DMS53 (cell line): ENCODE data around the gene DMD.
A peak's percentile ranks its signal among the peaks of the same experiment; 100 is the strongest.

Experiments used
- DNase-seq: peaks from one replicate; lab custom pipeline; 2025; lab: John Stamatoyannopoulos, UW

The DMD gene

DNA sequence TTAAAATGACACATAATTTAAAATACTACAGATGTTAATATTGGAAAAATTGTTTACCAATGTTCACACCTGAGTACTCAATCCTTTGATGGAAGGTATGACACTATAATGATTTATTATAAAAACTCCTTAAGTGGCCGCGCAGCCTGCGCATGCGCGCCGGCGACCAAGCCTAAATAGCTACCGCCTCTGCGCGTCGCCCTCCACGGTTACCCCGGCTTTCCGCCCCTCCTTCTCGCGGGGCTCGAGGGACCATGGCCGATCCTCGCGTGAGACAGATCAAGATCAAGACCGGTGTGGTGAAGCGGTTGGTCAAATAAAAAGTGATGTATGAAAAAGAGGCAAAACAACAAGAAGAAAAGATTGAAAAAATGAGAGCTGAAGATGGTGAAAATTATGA is 170.2 kb downstream of the DMD start:
- DNase-seq, result no peak

- no peak for DNase-seq
These were observed 178.6 kb downstream of the DMD start for GRCh38 chrX:33032700-33033099.

GRCh38 chrX:33014949-33015348 is 196.4 kb downstream of the DMD start:
- no peak for DNase-seq

- no peak for DNase-seq
These were observed 197.3 kb downstream of the DMD start for GRCh38 chrX:33014086-33014485.

DNA sequence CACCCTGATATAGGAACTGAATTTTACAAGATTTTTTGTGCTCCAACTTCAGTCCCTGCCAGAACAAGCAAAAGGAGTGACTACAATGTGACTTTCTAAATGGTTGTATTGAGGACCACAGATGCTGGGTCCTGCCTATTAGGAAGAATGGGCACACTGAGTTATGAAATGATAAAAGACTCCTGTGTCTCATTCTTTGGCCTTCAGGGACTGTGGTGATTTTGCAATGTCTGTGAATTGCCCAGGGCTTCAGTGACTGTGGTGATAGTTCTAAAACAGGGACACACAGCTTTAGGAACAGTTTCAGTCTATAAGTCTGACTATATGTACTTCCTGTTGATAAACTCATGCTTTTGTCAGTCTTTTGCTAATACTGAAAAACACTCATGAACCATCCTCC is 210.2 kb downstream of the DMD start:
- no peak for DNase-seq

GRCh38 chrX:32998776-32999175 is 212.6 kb downstream of the DMD start:
- DNase-seq, result no peak

- DNase-seq, result no peak
These were observed 215.9 kb downstream of the DMD start for GRCh38 chrX:32995427-32995826.

DNA sequence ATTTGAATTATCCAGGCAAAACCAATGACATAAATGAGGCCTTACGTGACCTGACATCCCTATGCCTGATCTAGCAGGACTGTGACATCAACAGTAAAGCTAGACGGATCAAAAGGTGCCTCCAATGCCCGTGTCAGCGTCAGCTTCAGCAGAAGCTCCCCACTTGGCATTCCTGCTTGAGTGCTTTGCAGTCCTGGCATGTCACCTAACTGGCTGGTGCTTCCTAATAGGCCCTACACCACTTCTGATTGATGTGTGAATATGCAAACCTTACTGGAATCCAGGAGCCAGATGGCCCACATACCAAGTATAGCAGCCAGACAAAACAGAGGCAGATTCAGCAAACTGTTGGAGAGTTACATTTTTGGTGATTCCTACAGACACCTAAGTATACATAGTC is 224.2 kb downstream of the DMD start:
- peak; percentile 6 for DNase-seq

DNA sequence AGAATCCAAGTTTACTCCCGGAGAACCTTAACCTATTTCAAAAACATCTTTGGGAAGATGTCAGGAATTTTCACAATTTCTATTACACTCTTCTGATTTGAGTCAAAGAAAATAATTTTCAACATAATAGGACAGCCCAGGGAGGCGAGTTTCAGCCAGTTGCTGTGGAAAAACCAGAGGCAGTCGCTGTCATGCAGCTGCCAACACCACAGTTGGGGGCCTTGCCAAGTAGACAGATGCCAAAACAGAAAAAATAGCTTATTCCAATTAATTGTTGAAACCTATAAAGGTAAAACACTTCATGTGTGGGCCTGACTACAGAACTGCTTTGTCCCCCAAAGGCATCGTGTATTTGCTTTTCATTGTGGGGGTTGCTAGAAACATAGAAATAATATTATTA is 225.8 kb downstream of the DMD start:
- DNase-seq, result no peak

DNA sequence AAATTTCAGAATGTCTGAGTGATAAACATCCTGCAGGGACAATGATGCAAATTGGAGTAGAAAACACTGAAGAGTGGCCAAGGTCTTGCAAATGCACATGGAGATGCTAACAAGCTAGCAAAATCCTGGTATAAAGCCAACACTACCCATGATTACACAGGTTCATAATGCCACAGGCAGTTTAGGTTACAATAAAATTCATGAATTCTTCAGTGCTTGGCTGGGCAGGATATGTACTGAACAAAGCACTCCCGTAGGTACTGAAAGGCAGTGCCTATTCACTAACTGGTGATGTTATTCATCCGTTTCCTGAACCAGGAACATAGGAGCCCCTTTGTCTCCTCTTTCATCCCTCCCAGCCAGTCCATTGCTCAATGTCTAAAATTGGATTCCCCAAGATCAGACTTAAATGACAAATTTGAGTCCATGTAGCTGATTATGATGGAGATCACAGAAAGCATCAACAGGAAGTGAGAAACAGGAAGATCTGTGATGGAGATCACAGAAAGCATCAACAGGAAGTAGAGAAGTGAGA is 244.5 kb downstream of the DMD start:
- no peak for DNase-seq

GRCh38 chrX:32954125-32954524 is 257.2 kb downstream of the DMD start:
- DNase-seq, result no peak

- no peak for DNase-seq
These were observed 263.2 kb downstream of the DMD start for GRCh38 chrX:32948130-32948529.

GRCh38 chrX:32937043-32937442 is 274.3 kb downstream of the DMD start:
- no peak for DNase-seq

GRCh38 chrX:32933548-32933947 is 277.8 kb downstream of the DMD start:
- DNase-seq, result no peak

DNA sequence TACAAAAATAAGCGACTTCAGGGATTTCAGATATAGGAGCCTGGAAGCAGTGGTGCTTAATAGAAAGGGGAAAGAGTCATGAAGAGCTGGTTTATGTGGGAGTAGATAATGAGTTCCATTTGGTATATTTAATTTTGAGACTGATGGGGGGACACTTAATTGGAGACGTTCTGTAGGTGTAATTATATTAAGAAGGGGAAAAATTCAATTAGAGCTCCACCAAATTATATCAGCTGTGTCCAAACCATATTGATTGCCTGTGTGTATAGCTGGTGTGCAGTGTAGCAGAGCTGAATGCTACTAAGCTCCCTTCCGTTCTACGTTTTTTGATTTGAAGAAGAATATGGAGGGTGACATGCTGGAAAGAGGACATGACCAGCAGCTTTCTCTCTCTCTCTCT is 282.3 kb downstream of the DMD start:
- no peak for DNase-seq

DNA sequence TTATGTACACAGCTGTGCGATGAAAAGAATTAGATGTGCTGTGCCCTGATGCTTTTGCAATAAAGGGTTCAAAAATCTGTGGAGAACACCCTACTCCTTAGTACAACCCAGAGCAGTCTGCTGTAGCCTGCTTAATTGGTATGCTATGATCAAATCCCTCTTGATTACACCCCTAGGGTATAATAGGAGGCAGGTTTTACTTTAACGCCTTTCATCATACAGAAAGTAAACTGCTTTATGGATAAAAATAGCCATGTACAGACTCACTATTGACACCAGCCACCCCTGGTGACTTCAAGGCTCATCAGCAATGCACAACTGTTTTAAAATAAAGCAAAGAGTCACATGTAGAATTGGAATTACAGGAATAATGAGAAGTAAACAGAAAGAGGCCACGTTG is 315.3 kb downstream of the DMD start:
- DNase-seq, result peak; percentile 62

DNA sequence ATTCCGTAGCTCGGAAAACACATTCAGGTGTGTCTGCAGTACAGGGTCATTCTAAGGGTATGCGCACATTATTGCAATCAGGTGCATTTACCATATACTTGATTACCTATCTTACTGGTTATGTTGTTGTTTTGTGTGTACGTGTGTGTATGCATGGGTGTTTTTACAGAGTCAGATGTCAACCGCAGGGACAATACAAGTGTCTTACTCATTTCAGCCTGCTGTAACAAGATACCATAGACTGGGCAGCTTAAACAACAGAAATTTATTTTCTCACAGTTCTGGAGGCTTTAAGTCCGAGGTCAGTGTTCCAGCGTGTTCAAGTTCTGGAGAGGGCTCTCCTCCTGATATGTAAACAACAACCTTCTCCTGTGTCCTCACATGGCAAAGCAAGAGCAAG is 316.7 kb downstream of the DMD start:
- DNase-seq, result peak; percentile 81

DNA sequence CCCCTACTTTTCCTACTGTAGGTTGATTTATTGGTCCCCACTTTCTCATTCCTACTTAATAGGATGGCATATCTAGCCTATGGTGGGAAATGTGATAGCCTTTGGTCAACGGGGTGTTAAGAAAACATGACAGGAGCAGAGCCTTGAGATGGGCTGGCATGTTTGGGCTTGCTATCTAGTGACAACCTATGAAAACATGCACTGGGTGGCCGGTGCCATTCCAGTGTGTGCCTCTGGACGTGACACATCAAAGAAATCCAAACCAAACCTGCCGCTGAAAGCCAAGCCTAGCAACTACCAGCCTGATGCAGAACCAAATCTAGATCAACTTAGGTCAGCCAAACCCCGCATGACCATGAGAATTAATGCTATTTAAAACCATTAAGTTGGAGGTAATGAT is 317.6 kb downstream of the DMD start:
- DNase-seq, result peak; percentile 24

GRCh38 chrX:32877592-32877991 is 333.8 kb downstream of the DMD start:
- no peak for DNase-seq

- no peak for DNase-seq
These were observed 336.5 kb downstream of the DMD start for GRCh38 chrX:32874839-32875238.

DNA sequence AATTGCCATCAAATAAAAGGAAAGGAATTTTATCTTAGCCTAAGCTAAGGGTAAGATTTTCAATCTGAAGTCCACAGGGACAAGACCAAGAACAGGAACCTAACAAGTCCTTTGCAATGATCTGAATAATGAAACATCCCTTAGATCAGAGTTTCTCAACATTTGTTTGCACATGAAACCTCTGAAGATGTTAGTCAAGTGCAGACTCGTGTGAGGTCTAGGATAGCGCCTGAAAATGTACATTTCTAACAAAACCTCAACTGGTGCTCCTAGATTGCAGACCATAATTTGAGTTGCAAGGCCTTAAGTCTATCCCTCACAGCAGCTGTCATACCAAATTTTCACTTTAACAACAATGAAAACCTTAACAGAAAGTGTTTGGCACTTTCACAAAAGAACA is 337.6 kb downstream of the DMD start:
- no peak for DNase-seq

- DNase-seq, result no peak
These were observed 339.7 kb downstream of the DMD start for GRCh38 chrX:32871636-32872035.

GRCh38 chrX:32868524-32868895 is 342.8 kb downstream of the DMD start:
- DNase-seq, result no peak

GRCh38 chrX:32867781-32868523 is 343.4 kb downstream of the DMD start:
- DNase-seq, result no peak
